GM10847 (cell line): Measurements from ENCODE around the gene HYI.

ENCODE experiments used
- POLR2A ChIP-seq: IDR thresholded peaks from 2 replicates; pipeline ENCODE4 v1.6.1; 2011; ENCODE audit not compliant: insufficient read length; ENCODE audit errors: extremely low read depth

The HYI gene

GRCh38 chr1:43425045-43425444 is 28.7 kb downstream of the HYI start:
- TF ChIP-seq POLR2A = no peak

- TF ChIP-seq POLR2A = no peak
These were observed 29.8 kb downstream of the HYI start for GRCh38 chr1:43423672-43424550.

GRCh38 chr1:43422995-43423671 is 30.6 kb downstream of the HYI start:
- no peak for TF ChIP-seq POLR2A

- TF ChIP-seq POLR2A = no peak
These were observed 31.6 kb downstream of the HYI start for GRCh38 chr1:43421976-43422750.

DNA sequence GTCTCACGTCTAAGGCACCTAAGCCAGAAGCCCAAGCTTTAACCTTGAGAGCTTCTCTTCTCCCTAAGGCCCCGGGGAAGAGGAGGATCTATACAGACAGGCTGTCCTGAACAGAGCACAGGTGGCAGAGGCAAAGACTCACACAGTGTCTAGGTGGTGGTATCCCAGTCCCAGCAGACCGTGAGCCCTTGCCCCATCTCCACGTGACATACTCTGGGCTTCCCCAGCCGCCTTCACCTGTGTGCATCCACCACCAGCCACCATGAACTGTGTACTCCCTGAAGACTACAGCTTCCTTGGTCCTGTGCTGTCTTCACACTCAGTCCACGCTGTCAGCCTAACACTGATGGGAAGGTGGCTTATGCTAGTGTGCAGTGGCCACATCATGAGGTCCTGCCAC is 32.3 kb downstream of the HYI start:
- TF ChIP-seq POLR2A = no peak

DNA sequence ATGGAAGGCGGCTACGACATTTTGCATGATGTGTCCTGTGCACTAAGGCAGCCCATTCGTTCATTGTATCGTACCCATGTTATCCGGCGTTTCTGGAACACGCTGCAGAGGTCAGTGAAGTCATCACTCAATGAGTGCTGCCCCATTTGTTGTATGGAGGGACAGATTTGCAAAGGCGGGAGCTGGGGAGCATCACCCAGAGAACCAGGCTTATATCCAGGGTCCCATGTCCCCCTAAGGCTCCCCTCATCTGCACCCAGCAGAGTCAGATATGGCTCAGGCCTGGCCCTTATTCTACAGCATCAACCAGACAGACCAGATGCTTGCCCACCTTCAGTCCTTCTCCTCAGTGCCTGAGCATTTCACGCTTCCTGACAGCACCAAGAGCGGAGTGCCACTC is 32.9 kb downstream of the HYI start:
- no peak for TF ChIP-seq POLR2A

GRCh38 chr1:43419627-43420425 is 33.9 kb downstream of the HYI start:
- TF ChIP-seq POLR2A = no peak

DNA sequence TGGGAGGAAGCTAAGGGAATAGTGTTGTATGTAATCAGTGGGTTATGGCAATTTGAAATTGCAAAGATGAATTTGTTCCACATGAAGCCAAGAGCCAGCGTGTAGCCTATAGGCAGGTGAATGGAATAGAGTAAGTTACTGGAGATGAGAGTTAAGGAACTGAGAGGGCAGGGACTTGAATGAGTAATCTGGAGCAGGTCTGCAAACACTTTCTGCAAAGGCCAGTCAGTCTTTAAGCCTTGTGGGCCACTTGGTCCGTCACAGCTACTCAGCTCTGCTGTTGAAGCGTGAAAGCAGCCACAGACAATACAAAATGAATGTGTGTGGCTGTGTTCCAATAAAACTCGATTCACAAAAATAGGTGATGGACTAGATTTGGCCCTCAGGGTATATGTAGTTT is 34.9 kb downstream of the HYI start:
- no peak for TF ChIP-seq POLR2A

DNA sequence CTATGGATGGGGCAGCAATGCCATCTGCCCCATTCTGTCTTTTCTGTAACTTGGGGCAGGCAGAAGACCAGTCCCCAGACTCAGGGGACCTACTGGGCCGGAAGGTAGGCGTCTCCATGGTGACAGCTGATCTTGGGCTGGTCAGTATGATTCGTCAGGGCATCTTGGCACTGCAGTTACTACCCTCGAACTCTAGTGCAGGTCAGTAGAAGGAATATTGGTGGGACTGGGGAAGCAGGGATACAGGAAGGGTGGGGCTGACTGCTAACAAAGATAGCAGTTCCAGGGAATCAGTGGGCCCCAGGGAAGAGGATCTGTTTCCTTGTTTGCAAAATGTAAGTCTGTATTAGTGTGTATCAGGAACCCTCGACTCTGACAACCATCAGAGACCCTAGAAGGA is 37.8 kb downstream of the HYI start:
- no peak for TF ChIP-seq POLR2A

DNA sequence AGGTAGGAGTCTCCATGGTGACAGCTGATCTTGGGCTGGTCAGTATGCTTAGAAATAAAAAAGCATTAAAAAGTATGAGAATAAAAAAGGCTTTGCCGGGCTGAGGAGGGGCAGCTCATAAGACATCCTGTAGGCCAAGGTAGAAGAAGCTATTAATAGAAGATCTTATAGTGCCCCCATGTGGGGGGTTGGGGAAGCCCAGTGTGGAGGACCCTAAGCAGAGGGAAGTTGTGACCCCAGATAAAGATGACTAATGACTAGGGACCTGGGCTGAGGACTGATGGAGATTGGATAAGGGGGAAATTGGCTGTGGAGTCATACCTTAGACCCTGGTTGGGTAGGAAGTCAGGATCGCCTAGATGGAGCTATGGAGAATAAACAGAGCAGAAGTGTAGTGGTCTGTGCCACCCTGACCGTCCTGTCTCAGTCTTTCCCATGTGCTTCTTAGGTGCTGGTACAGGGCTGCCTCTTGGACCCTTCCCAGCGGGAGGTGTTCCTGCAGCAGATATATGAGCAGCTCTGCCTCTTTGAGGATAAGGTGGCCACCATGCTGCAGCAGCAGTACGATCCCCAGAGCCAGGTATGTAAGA is 39.0 kb downstream of the HYI start:
- TF ChIP-seq POLR2A = no peak

DNA sequence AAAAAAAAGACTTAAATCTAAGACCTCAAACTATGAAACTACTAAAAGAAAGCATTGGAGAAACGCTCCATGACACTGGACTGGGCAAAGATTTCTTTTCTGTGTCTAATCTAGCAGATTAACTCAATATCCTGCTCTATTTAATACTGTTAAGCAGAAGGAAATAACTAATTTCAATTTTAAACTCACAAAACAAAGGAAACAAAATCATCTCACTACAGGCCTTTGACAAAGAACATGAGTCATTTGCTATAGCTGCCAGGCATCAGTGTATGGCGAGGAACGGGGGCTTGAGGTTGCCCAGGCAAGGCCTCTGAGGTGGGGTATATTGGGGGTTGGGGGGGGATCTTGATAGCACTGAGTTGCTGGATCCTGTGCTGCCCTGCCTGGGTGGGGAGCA is 43.2 kb downstream of the HYI start:
- no peak for TF ChIP-seq POLR2A

- no peak for TF ChIP-seq POLR2A
These were observed 47.9 kb downstream of the HYI start for GRCh38 chr1:43405876-43406234.

GRCh38 chr1:43405219-43405875 is 48.4 kb downstream of the HYI start:
- TF ChIP-seq POLR2A = no peak

- no peak for TF ChIP-seq POLR2A
These were observed 49.4 kb downstream of the HYI start for GRCh38 chr1:43404353-43404752.

DNA sequence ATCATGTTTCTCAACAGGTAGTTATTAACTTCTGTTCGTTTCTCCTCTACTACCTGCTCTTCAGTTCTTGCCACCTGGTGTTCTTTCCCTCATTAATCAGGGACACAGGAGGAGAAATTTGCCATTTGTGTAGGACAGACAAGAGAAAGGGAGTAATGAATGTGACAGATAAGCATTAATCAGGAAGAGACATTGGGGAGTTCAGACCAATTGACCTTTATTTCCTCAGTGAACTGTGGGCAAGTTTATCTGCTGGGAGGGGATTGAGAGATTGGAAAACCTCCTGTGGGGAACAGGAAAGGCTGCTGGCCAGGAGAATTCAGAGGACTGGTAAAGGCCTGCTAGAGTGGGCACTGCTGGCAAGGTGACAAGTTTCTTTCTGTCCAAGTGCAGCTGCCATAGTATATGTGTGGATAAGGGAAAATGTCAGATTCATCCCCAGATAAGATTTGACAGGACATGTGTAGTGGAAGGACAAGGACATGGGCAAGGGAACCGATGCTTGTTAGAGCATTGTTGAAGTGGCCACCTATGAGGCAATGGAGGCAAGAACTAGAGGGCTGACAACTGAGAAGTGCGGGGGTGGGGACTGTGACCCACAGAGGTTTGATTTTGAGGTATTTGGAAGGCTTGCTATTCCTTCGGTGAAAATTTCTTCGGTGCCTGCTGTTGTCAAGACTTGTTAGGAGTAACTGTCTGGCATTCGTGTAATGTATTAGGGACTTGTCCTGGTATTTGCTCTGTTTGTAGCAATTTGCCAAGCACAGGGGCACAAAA is 51.5 kb downstream of the HYI start:
- TF ChIP-seq POLR2A = no peak
